ENCODE measurements around the gene RIMKLA.

Gene RIMKLA, protein sequence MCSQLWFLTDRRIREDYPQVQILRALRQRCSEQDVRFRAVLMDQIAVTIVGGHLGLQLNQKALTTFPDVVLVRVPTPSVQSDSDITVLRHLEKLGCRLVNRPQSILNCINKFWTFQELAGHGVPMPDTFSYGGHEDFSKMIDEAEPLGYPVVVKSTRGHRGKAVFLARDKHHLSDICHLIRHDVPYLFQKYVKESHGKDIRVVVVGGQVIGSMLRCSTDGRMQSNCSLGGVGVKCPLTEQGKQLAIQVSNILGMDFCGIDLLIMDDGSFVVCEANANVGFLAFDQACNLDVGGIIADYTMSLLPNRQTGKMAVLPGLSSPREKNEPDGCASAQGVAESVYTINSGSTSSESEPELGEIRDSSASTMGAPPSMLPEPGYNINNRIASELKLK

DNA sequence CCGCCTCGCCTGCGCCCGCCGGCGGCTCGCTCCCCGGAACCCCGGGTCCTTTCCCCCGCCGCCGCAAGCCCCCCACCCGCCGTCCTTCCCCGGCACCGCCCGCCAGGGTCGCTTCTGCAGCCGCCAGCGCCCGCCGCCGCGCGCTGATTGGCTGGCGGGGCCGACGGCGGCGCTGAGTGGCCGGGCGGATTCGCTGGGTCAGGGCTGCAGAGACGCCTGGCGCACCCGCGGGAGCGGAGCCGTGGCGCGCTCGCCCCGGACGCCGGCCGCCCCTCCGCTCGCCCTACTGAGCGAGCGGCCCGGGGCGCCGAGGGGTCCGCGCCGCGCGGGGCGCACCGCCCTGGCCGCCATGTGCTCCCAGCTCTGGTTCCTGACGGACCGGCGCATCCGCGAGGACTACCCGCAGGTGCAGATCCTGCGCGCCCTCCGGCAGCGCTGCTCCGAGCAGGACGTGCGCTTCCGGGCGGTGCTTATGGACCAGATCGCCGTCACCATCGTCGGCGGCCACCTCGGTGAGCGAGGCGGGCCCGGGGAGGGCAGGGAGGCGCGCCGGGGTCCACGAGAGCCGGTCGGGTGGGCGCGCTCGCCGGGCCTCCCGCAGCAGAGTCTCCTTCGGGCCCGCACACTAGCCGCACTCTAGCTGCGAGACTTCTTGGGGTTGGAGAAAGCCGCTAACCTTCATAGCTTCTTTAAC is at the start of gene RIMKLA:
RIMKLA (plus strand) TSS at position 207 of the 694 bp plus-strand sequence; CDS start at position 350, 143 bp downstream.
- peak within 1 kb of the TSS; percentile 9 for H3K9ac ChIP-seq (ENCODE audit: low read length)
- peaks cover 46% of the 10 kb centered on the region for H3K27me3 ChIP-seq (ENCODE audit: control insufficient read depth, insufficient read depth, low read length)
- H3K9me3 ChIP-seq (ENCODE audit: control insufficient read depth, insufficient read depth, low read depth, low read length), result no peaks in the 10 kb centered on the region
- no peak within 1 kb of the TSS for H3K27ac ChIP-seq (ENCODE audit: low read depth, low read length)
- H3K36me3 ChIP-seq (ENCODE audit: control insufficient read depth, insufficient read depth, low read length), result no peaks in the 10 kb centered on the region
- H3K4me1 ChIP-seq (ENCODE audit: control insufficient read depth, insufficient read depth, low read length), result peaks cover 3% of the 10 kb centered on the region; the same call in 1 of the 2 replicates
- peak within 1 kb of the TSS; percentile 76 for H3K4me3 ChIP-seq (ENCODE audit: low read depth, low read length)

GRCh38 chr1:42332877-42333276 is 47.7 kb upstream of the RIMKLA start:
- H3K4me1 ChIP-seq (ENCODE audit: control insufficient read depth, insufficient read depth, low read length), result peaks cover 24% of the 10 kb centered on the region
- H3K27me3 ChIP-seq (ENCODE audit: control insufficient read depth, insufficient read depth, low read length), result no peaks in the 10 kb centered on the region
- H3K9me3 ChIP-seq (ENCODE audit: control insufficient read depth, insufficient read depth, low read depth, low read length), result no peaks in the 10 kb centered on the region
- no peaks in the 10 kb centered on the region for H3K36me3 ChIP-seq (ENCODE audit: control insufficient read depth, insufficient read depth, low read length)
- H3K9ac ChIP-seq (ENCODE audit: low read length), result no peak overlapping the region
- peak overlapping the region; percentile 95 for H3K4me3 ChIP-seq (ENCODE audit: low read depth, low read length)
- no peak overlapping the region for H3K27ac ChIP-seq (ENCODE audit: low read depth, low read length)

- Histone ChIP-seq H3K27ac (ENCODE audit: low read depth, low read length) (no peak overlapping the region), H3K36me3 (ENCODE audit: control insufficient read depth, insufficient read depth, low read length) (no peaks in the 10 kb centered on the region), H3K4me1 (ENCODE audit: control insufficient read depth, insufficient read depth, low read length) (peaks cover 19% of the 10 kb centered on the region), H3K4me3 (ENCODE audit: low read depth, low read length) (peak overlapping the region; percentile 95), H3K9ac (ENCODE audit: low read length) (peak overlapping the region; percentile 83), H3K9me3 (ENCODE audit: control insufficient read depth, insufficient read depth, low read depth, low read length) (no peaks in the 10 kb centered on the region), H3K27me3 (ENCODE audit: control insufficient read depth, insufficient read depth, low read length) (no peaks in the 10 kb centered on the region)
Measured at GRCh38 chr1:42333662-42334239, 46.8 kb upstream of the RIMKLA start.

GRCh38 chr1:42334240-42335049 is 46.1 kb upstream of the RIMKLA start:
- H3K4me3 ChIP-seq (ENCODE audit: low read depth, low read length), result peak overlapping the region; percentile 95

DNA sequence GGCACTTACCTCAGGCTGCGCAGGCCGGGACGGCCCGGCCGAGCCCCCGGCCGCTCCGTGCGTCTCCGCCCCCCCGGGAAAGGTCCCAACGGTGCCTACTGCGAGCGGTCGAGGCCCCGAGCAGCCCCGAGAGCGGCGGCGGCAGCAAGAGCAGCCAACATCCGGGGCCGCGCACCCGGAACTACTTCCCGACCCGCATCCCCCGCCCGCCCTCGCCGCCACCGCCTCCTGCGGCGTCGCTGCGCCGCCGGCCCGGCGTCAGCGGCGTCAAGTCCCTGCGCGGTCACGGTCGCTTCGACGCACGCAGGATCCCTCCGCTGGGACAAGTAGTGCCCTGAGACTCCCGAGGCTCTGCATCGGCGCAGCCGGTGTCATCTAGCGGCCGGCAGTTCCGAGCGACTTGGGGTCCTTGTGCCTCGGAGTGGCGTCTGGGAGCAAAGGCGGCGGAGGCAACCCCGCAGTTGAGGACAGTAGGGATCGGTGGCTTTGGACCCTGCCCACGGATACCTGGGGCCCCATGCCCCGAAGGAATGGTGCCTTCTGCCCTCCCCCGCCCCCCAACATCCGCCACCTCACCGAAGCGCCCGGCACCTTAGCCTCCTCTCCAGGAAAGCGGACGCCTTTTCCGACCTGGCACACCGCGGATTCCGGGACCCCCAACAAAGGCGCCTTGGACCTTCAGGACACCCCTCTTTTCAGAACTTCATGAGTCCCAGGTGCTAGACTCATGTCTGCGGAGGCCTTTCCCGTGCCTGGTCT is 45.4 kb upstream of the RIMKLA start, which contains the start of gene FOXJ3:
FOXJ3 (minus strand) TSS at position 186 of the 759 bp plus-strand sequence. CDS start 24,142 bp downstream, outside the sequence.
- Histone ChIP-seq H3K27me3 (ENCODE audit: control insufficient read depth, insufficient read depth, low read length) (no peaks in the 10 kb centered on the region), H3K27ac (ENCODE audit: low read depth, low read length) (peak within 1 kb of the TSS; percentile 90), H3K4me1 (ENCODE audit: control insufficient read depth, insufficient read depth, low read length) (peaks cover 28% of the 10 kb centered on the region), H3K36me3 (ENCODE audit: control insufficient read depth, insufficient read depth, low read length) (no peaks in the 10 kb centered on the region), H3K4me3 (ENCODE audit: low read depth, low read length) (peak within 1 kb of the TSS; percentile 95), H3K9me3 (ENCODE audit: control insufficient read depth, insufficient read depth, low read depth, low read length) (no peaks in the 10 kb centered on the region), H3K9ac (ENCODE audit: low read length) (peak within 1 kb of the TSS; percentile 83)

More at GRCh38 chr1:42334240-42335049, 46.1 kb upstream of the RIMKLA start:
- Histone ChIP-seq H3K4me1 (ENCODE audit: control insufficient read depth, insufficient read depth, low read length) (peaks cover 20% of the 10 kb centered on the region), H3K27me3 (ENCODE audit: control insufficient read depth, insufficient read depth, low read length) (no peaks in the 10 kb centered on the region), H3K27ac (ENCODE audit: low read depth, low read length) (peak overlapping the region; percentile 90), H3K36me3 (ENCODE audit: control insufficient read depth, insufficient read depth, low read length) (no peaks in the 10 kb centered on the region), H3K9ac (ENCODE audit: low read length) (peak overlapping the region; percentile 83), H3K9me3 (ENCODE audit: control insufficient read depth, insufficient read depth, low read depth, low read length) (no peaks in the 10 kb centered on the region)

GRCh38 chr1:42335809-42336518 is 44.6 kb upstream of the RIMKLA start:
- Histone ChIP-seq H3K27ac (ENCODE audit: low read depth, low read length) (peak overlapping the region; percentile 54), H3K36me3 (ENCODE audit: control insufficient read depth, insufficient read depth, low read length) (no peaks in the 10 kb centered on the region), H3K9me3 (ENCODE audit: control insufficient read depth, insufficient read depth, low read depth, low read length) (no peaks in the 10 kb centered on the region), H3K27me3 (ENCODE audit: control insufficient read depth, insufficient read depth, low read length) (no peaks in the 10 kb centered on the region), H3K4me3 (ENCODE audit: low read depth, low read length) (peak overlapping the region; percentile 95), H3K9ac (ENCODE audit: low read length) (peak overlapping the region; percentile 80), H3K4me1 (ENCODE audit: control insufficient read depth, insufficient read depth, low read length) (peaks cover 32% of the 10 kb centered on the region)

- no peak overlapping the region for H3K9ac ChIP-seq (ENCODE audit: low read length)
- H3K4me1 ChIP-seq (ENCODE audit: control insufficient read depth, insufficient read depth, low read length), result peaks cover 35% of the 10 kb centered on the region
- no peak overlapping the region for H3K27ac ChIP-seq (ENCODE audit: low read depth, low read length)
- H3K9me3 ChIP-seq (ENCODE audit: control insufficient read depth, insufficient read depth, low read depth, low read length), result no peaks in the 10 kb centered on the region
- no peaks in the 10 kb centered on the region for H3K27me3 ChIP-seq (ENCODE audit: control insufficient read depth, insufficient read depth, low read length)
- H3K4me3 ChIP-seq (ENCODE audit: low read depth, low read length), result no peak overlapping the region
- H3K36me3 ChIP-seq (ENCODE audit: control insufficient read depth, insufficient read depth, low read length), result no peaks in the 10 kb centered on the region
Measured at GRCh38 chr1:42336978-42337377, 43.6 kb upstream of the RIMKLA start.

GRCh38 chr1:42340093-42340492 is 40.5 kb upstream of the RIMKLA start:
- Histone ChIP-seq H3K9ac (ENCODE audit: low read length) (no peak overlapping the region), H3K27me3 (ENCODE audit: control insufficient read depth, insufficient read depth, low read length) (no peaks in the 10 kb centered on the region), H3K27ac (ENCODE audit: low read depth, low read length) (no peak overlapping the region), H3K9me3 (ENCODE audit: control insufficient read depth, insufficient read depth, low read depth, low read length) (no peaks in the 10 kb centered on the region), H3K36me3 (ENCODE audit: control insufficient read depth, insufficient read depth, low read length) (no peaks in the 10 kb centered on the region), H3K4me3 (ENCODE audit: low read depth, low read length) (0 out of 2 replicates have a peak overlapping the region, but pooled peaks have one; percentile 7), H3K4me1 (ENCODE audit: control insufficient read depth, insufficient read depth, low read length) (peaks cover 23% of the 10 kb centered on the region)

DNA sequence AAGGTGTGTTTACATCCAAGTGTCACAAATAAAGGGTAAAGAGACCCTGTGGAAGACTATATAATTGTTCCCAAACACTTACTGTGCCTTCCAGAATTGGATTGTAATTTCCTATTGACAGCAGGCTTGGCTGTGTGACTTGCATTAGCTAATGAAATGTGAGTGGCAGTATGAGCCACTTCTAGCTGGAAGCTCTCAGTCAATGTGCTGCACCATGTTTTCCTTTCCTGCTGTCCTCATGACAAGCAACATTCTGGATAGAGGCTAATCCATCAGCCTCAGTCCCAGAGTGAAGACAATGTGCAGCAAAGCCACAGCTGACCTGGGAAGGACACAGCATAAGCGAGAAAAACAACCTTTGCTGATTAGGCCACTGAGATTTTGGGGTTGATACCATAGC is 39.7 kb upstream of the RIMKLA start:
- no peaks in the 10 kb centered on the region for H3K9me3 ChIP-seq (ENCODE audit: control insufficient read depth, insufficient read depth, low read depth, low read length)
- H3K9ac ChIP-seq (ENCODE audit: low read length), result no peak overlapping the region
- peaks cover 23% of the 10 kb centered on the region for H3K4me1 ChIP-seq (ENCODE audit: control insufficient read depth, insufficient read depth, low read length)
- no peak overlapping the region for H3K27ac ChIP-seq (ENCODE audit: low read depth, low read length)
- H3K4me3 ChIP-seq (ENCODE audit: low read depth, low read length), result no peak overlapping the region
- H3K36me3 ChIP-seq (ENCODE audit: control insufficient read depth, insufficient read depth, low read length), result no peaks in the 10 kb centered on the region
- H3K27me3 ChIP-seq (ENCODE audit: control insufficient read depth, insufficient read depth, low read length), result no peaks in the 10 kb centered on the region
